ENCODE measurements around the gene GPX4. TPM values are rescaled to one million over a fixed set of nuclear protein-coding genes. Genes with fewer than 3 reads are reported as not detected.

The GPX4 gene
- total and polyA plus RNA-seq, 2 of the 13 experiments (the other 11 are each of a cell fraction or from before 2014, with no cell fraction given): 535 to 613 TPM

GRCh38 chr19:1123885-1124677, 20.3 kb downstream of the GPX4 start:
- no TSS peak for BruUV-seq (replicated peaks)
- Histone ChIP-seq H3K27me3 (ENCODE audit: control insufficient read depth in 1 of 2, insufficient read depth in 2 of 2, low read length in 2 of 2) (no peaks in the 10 kb centered on the region), H3K27ac (ENCODE audit: extremely low read length, insufficient read depth, low read length) (no peak overlapping the region), H3K4me1 (ENCODE audit: insufficient read depth, low read length) (peaks cover 4% of the 10 kb centered on the region; the same call in 1 of the 2 replicates), H3K4me3 (replicated peaks in 1 of 3; ENCODE audit: insufficient read depth in 1 of 3, low read depth in 2 of 3, low read length in 3 of 3) (no peak overlapping the region), H3K9me3 (ENCODE audit: low read length) (no peaks in the 10 kb centered on the region), H3K4me2 (ENCODE audit: low read depth, low read length) (no peak overlapping the region), H2AFZ (ENCODE audit: low read length) (no peak overlapping the region), H3K9ac (ENCODE audit: insufficient read depth, low read depth, low read length) (no peak overlapping the region), H4K20me1 (ENCODE audit: insufficient read depth, low read length) (no peaks in the 10 kb centered on the region), H3K79me2 (ENCODE audit: insufficient read depth, low read length) (no peaks in the 10 kb centered on the region), H3K36me3 (replicated peaks in 1 of 2; ENCODE audit: control insufficient read depth in 1 of 2, insufficient read depth in 2 of 2, low read length in 2 of 2) (peaks cover 21 to 43% of the 10 kb centered on the region in 2 experiments; a peak in 4 of 5 replicates)
- ChIA-PET POLR2A (interaction anchor here (0.8 kb wide), 1 partner anchor 117 kb away, joined by 3 read pairs; no protein-coding TSS in a partner anchor), CTCF (ENCODE audit: low intra/inter-chr PET ratio, low total read pairs) (no interaction called here)
- 97% methylated on average over 15 of the region's 23 CpGs for WGBS (ENCODE audit: low lambda C conversion rate)
- in situ Hi-C loops (cut with HindIII; ENCODE audit: extremely low pct_ligation_motif_present, low pct_unique_long_range_greater_than_20kb): no loop called here
- intact Hi-C loops (cut with micrococcal nuclease; ENCODE audit: unreplicated experiment): no loop called here
- ATAC-seq: no peak
- FAIRE-seq: no peak
- no peak for DNase-seq (ENCODE audit: low spot score)
- TF ChIP-seq IKZF4 (CRISPR knock-in tag; IDR thresholded peaks at IDR 0.05; ENCODE audit: borderline replicate concordance, low read depth, not compliant biosample characterization) (no peak), PAX8 (CRISPR knock-in tag; IDR thresholded peaks at IDR 0.05; ENCODE audit: borderline replicate concordance) (no peak), E2F1 (CRISPR knock-in tag; IDR thresholded peaks at IDR 0.05) (no peak), ZNF407 (CRISPR knock-in tag; IDR thresholded peaks at IDR 0.05; ENCODE audit: not compliant biosample characterization) (no peak), ZNF646 (CRISPR knock-in tag; IDR thresholded peaks at IDR 0.05) (no peak)
